ENCODE data around the gene RAMP2. TPM values are rescaled to one million over a fixed set of nuclear protein-coding genes. Genes with fewer than 3 reads are reported as not detected.

The RAMP2 gene
- total RNA-seq, 1 donor from 2014 or later, result 1.6 TPM

DNA sequence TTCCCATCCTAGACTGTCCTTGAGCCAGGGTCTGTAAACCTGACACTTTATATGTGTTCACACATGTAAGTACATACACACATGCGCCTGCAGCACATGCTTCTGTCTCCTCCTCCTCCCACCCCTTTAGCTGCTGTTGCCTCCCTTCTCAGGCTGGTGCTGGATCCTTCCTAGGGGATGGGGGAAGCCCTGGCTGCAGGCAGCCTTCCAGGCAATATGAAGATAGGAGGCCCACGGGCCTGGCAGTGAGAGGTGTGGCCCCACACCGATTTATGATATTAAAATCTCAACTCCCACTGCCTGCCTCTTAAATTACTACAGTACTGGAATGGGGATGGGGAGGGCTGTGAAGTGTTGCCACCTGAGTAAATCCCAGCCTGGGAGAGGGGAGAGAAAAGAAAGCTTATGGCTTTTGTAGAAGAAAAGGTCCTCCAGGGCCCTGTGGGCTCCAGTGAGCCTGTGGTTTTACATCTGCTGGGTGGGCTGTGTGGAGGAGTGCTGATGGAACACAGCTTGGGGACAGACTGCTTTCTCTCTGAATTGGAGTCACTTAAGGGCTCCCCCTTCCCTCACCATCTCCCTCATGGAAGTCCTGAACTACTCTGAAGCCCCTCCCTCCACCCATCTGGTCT, 18.4 kb downstream of the RAMP2 start:
- Mint-ChIP-seq H3K36me3 (ENCODE audit: unreplicated experiment) (peaks cover 17% of the 10 kb centered on the region), H3K9me3 (ENCODE audit: unreplicated experiment) (no peaks in the 10 kb centered on the region), H3K27ac (ENCODE audit: unreplicated experiment) (peak overlapping the region; percentile 28), H3K4me3 (ENCODE audit: unreplicated experiment) (peak overlapping the region; percentile 64), H3K27me3 (ENCODE audit: unreplicated experiment) (peaks cover 16% of the 10 kb centered on the region), H3K4me1 (ENCODE audit: unreplicated experiment) (peaks cover 18% of the 10 kb centered on the region)
- TF ChIP-seq, protein P1, sequence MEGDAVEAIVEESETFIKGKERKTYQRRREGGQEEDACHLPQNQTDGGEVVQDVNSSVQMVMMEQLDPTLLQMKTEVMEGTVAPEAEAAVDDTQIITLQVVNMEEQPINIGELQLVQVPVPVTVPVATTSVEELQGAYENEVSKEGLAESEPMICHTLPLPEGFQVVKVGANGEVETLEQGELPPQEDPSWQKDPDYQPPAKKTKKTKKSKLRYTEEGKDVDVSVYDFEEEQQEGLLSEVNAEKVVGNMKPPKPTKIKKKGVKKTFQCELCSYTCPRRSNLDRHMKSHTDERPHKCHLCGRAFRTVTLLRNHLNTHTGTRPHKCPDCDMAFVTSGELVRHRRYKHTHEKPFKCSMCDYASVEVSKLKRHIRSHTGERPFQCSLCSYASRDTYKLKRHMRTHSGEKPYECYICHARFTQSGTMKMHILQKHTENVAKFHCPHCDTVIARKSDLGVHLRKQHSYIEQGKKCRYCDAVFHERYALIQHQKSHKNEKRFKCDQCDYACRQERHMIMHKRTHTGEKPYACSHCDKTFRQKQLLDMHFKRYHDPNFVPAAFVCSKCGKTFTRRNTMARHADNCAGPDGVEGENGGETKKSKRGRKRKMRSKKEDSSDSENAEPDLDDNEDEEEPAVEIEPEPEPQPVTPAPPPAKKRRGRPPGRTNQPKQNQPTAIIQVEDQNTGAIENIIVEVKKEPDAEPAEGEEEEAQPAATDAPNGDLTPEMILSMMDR (IDR thresholded peaks at IDR 0.05), result no peak
- no peak for DNase-seq (ENCODE audit: extremely low spot score, unreplicated experiment)

DNA sequence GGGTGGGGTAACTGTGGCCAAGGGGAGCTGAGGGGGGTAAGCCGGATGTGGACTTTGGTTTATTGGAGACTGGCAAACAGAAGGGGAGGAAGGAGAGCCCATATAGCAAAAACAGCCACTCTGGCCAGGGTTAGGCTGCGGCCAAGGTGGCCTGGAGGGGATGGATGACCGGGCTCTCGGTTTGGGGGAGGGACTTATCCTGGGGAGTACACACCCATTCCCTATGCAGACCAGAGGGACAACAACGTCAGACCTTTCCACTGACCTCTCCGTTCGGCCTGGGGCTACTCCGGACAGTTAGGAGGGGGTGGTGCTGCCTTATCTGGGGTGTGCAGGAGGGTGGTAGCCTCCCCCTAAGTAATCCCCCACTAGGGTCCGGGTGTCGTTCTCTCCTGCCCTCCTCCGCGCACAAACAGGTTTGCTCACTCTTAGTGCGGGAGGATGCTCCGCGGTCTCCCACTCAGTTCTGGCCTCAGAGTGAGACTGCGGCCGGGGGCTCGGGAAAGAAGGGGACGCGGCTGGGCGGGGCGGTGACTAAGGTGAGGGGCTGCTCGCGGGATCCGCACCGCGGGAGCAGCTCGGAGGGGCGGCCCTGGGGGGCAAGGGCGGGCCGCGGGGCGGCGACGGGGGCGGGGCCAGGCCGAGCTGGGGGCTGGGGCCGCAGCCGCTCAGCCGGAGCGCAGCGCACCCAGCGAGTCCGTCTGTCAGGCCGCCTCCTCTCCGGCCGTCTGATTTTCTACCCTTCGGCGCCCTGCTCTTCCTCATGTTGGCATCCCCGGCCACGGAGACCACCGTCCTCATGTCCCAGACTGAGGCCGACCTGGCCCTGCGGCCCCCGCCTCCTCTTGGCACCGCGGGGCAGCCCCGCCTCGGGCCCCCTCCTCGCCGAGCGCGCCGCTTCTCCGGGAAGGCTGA, 19.2 kb downstream of the RAMP2 start, which contains the start of gene WNK4:
Gene WNK4 (plus strand): TSS at position 675 of the 915 bp plus-strand sequence. CDS start 89 bp downstream, at position 764.
- no peak for DNase-seq (ENCODE audit: extremely low spot score, unreplicated experiment)
- Mint-ChIP-seq H3K27me3 (ENCODE audit: unreplicated experiment) (peaks cover 16% of the 10 kb centered on the region), H3K4me3 (ENCODE audit: unreplicated experiment) (peak within 1 kb of the TSS; percentile 64), H3K27ac (ENCODE audit: unreplicated experiment) (peak within 1 kb of the TSS; percentile 28), H3K4me1 (ENCODE audit: unreplicated experiment) (peaks cover 13% of the 10 kb centered on the region), H3K36me3 (ENCODE audit: unreplicated experiment) (peaks cover 17% of the 10 kb centered on the region), H3K9me3 (ENCODE audit: unreplicated experiment) (no peaks in the 10 kb centered on the region)
- TF ChIP-seq, protein P1 (IDR thresholded peaks at IDR 0.05), result no peak

DNA sequence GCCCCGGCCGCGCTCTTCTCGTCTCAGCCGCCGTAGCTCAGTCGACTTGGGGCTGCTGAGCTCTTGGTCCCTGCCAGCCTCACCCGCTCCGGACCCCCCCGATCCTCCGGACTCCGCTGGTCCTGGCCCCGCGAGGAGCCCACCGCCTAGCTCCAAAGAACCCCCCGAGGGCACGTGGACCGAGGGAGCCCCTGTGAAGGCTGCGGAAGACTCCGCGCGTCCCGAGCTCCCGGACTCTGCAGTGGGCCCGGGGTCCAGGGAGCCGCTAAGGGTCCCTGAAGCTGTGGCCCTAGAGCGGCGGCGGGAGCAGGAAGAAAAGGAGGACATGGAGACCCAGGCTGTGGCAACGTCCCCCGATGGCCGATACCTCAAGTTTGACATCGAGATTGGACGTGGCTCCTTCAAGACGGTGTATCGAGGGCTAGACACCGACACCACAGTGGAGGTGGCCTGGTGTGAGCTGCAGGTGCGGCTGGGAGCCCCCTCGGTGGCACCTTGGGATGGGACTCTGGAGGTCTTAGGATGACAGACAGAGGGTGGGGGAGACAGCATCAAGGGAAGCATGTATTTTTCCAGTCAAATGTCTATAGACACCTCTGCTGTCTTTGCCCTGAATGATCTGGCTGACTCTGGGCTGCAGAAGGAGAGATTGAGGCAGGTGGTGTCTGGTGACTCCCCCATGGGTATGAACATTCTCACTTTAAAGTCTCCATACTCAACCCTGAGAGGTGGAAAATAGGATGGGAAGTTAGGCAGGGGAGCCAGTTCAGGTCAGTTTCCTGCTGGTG, 20.0 kb downstream of the RAMP2 start:
- H3K4me1 Mint-ChIP-seq (ENCODE audit: unreplicated experiment), result peaks cover 13% of the 10 kb centered on the region
- H3K36me3 Mint-ChIP-seq (ENCODE audit: unreplicated experiment), result peaks cover 11% of the 10 kb centered on the region
- peak overlapping the region; percentile 62 for H3K4me3 Mint-ChIP-seq (ENCODE audit: unreplicated experiment)
- no peaks in the 10 kb centered on the region for H3K9me3 Mint-ChIP-seq (ENCODE audit: unreplicated experiment)
- no peak for DNase-seq (ENCODE audit: extremely low spot score, unreplicated experiment)
- H3K27me3 Mint-ChIP-seq (ENCODE audit: unreplicated experiment), result peaks cover 16% of the 10 kb centered on the region
- TF ChIP-seq, protein P1 (IDR thresholded peaks at IDR 0.05), result no peak
- H3K27ac Mint-ChIP-seq (ENCODE audit: unreplicated experiment), result no peak overlapping the region

DNA sequence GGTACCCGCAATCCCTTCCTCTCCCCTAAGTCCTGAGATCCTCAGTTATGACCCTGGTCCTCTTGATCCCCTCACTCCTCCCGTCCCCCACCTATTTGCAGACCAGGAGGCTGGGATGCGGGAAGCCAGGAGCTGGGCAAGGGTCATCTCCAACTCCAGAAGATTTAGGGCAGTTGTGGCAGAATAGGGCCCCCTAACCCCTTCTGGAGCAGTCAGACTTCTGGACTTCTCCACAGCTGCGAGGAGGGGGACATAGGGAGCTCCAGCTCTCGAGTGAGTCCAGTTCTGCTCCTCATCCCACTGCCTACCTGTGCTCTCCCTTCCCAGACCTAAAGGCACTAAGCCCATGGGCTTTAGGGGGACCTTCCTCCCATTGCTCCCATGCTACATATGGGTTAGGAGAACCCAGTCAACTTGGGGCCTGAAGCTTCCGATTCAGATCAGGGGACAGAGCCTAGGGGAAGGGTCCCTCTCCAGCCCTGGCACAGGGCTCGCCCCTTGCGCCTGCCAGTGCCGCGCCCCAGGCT, 20.7 kb downstream of the RAMP2 start:
- no peaks in the 10 kb centered on the region for H3K9me3 Mint-ChIP-seq (ENCODE audit: unreplicated experiment)
- no peak overlapping the region for H3K27ac Mint-ChIP-seq (ENCODE audit: unreplicated experiment)
- peaks cover 16% of the 10 kb centered on the region for H3K27me3 Mint-ChIP-seq (ENCODE audit: unreplicated experiment)
- no peak for DNase-seq (ENCODE audit: extremely low spot score, unreplicated experiment)
- peak overlapping the region; percentile 62 for H3K4me3 Mint-ChIP-seq (ENCODE audit: unreplicated experiment)
- peaks cover 11% of the 10 kb centered on the region for H3K36me3 Mint-ChIP-seq (ENCODE audit: unreplicated experiment)
- TF ChIP-seq, protein P1 (IDR thresholded peaks at IDR 0.05), result no peak
- H3K4me1 Mint-ChIP-seq (ENCODE audit: unreplicated experiment), result peaks cover 13% of the 10 kb centered on the region

Data from osteocyte (in vitro differentiated cells).